GOT3 (cell line): ENCODE results near the gene PRDX5.

ENCODE experiments used
- DNase-seq: peaks from one replicate; lab custom pipeline; 2025; ENCODE audit warnings: mixed read lengths; lab: John Stamatoyannopoulos, UW

The PRDX5 gene

GRCh38 chr11:64362339-64362738 lies 44.4 kb downstream of the PRDX5 start:
- DNase-seq, result no peak

- DNase-seq, result no peak
Observed at GRCh38 chr11:64364435-64364834, 46.5 kb downstream of the PRDX5 start.

GRCh38 chr11:64364911-64365310 lies 47.0 kb downstream of the PRDX5 start:
- DNase-seq, result no peak

GRCh38 chr11:64366751-64367150 lies 48.8 kb downstream of the PRDX5 start:
- DNase-seq, result no peak

DNA sequence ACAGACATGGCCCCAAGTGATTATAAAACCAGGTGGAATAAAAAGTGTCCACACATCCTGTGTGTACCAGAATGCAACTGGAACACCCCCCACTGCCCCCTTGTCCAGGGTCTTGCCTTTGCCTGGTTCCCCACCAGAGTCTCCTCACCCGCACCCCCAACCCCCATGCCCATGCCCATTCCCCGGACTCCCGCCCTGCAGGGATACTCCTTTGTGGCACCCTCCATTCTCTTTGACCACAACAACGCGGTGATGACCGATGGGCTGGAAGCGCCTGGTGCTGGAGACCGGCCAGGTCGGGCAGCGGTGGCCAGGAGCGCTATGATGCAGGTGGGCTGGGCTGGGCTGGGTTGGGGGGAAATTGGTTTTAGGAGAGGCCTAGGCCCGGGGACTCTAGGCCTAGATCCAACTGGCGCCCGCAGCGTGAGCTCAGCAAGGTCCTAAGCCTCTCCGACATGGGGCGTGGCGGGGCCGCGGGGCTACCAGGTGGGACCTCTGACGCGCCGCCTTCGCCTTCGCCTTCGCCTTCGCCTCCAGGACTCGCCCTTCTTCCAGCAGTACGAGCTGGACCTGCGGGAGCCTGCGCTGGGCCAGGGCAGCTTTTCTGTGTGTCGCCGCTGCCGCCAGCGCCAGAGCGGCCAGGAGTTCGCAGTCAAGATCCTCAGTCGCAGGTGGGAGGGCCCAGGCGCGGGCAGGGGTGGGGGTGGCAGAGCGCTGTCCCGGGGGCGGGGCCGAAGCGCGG lies 50.2 kb downstream of the PRDX5 start:
- DNase-seq, result no peak

DNA sequence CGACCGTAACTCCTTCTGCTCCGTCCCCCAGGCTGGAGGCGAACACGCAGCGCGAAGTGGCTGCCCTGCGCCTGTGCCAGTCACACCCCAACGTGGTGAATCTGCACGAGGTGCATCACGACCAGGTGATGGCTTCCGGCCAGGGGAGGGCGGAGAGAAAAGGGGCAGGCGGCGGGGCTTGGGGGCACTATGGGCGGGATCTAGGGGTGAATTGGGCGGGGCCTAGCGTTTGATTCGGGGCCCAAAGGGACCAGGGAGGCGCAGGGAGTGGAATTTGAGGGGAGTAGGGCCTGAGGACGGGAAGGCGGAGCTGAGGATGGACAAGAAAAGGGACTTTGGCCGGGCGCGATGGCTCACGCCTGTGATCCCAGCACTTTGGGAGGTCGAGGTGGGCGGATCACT lies 50.8 kb downstream of the PRDX5 start:
- no peak for DNase-seq

- DNase-seq, result no peak
Observed at GRCh38 chr11:64369440-64370421, 51.8 kb downstream of the PRDX5 start.

DNA sequence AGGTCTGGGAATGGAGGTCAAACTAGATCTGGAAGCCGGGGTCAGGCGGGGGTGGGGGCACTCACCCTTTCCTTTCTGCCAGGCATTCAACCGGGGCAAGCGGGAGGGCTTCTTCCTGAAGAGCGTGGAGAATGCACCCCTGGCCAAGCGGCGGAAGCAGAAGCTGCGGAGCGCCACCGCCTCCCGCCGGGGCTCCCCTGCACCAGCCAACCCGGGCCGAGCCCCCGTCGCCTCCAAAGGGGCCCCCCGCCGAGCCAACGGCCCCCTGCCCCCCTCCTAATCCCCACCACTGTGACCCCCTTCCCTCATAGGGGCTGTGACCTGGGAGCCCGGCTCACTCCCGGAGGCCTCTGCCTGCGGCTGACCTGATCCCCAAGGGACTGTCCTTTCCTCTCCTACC lies 53.3 kb downstream of the PRDX5 start:
- no peak for DNase-seq
